Stromal cell of bone marrow (primary cell): Measurements from ENCODE around the gene GRM8.
A peak's percentile ranks its signal among the peaks of the same experiment; 100 is the strongest.
"Not testable (repeated sequence)": the region's sequence is repeated elsewhere in the genome, so short reads cannot be mapped to it uniquely, and the experiment has no call there.

ENCODE experiments used
- DNase-seq: peaks from one replicate; pipeline ENCODE4 v3.0.0-alpha.2; 2012; ENCODE audit warnings: low read depth

Gene GRM8

DNA sequence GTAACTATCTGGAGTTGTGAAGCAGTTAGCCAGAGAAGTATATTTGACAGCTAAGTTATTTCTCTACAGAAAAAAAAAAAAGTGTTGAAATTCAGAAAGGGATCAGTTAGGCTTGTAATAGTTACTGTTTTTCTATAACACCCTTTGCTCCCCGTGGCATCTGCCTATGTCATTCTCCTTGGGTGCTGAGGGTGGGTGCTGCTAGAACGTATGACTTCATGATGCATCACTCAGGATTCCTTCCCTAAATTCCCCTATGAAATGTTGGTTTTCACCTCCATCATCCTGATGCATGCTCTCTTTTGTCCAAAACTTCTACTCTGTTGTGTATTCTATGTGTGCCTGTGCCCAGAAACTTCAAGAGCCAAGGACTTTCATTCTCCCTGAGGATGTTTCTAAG lies 536.4 kb downstream of the GRM8 start:
- no peak for DNase-seq

DNA sequence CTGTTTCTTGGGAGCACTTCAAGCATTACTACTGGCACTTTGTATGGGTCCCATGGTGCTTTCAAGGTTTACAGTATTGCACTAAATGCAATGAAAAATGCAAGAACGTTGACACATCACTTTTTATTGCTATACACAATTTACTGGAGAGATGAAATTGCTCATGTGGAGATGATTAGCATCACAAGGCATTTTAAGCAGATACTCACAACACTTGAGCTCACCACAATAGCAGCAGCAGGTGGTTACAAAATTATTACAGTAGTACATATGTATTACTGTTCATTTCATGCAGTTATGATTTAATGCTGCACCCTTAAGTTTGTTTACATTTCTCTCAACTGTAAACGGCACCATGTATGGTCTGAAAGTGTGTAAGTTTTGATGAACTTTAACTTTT lies 537.7 kb downstream of the GRM8 start:
- no peak for DNase-seq

DNA sequence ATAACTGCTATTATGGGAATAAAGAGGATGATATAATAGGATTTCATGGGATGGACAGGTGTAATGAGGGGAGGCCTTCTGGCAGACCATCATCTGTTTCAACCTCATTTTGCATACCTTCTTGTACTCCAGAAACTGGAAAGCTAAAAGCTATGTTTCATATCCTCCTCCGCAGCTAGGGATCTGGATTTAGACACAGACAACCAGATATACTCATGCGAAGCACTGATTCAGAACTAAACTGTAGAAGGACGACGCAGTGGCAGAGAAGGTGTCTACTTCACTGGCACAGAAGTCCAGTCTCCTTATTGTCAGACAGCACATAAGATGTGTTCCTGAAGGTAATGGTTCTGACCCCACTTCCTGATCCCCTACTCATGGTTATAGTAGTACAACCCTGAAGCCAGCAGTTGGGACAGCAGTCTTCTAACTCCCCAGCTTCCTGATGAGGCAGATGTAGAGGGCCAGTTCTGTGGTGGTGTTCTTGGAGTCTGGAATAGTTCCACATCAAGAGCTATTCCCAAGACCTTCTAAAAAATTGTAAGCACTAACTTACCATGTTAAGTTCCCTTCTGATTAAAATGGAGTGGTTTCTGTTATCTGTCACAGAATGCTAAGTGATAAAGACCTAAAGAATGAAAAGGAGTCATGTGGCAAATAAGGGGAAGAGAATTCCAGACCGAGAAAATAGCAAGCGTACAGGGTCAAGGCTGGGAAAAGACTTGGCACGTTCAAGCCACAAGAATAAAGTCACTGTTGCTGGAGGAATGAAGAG lies 550.3 kb downstream of the GRM8 start:
- DNase-seq, result no peak

DNA sequence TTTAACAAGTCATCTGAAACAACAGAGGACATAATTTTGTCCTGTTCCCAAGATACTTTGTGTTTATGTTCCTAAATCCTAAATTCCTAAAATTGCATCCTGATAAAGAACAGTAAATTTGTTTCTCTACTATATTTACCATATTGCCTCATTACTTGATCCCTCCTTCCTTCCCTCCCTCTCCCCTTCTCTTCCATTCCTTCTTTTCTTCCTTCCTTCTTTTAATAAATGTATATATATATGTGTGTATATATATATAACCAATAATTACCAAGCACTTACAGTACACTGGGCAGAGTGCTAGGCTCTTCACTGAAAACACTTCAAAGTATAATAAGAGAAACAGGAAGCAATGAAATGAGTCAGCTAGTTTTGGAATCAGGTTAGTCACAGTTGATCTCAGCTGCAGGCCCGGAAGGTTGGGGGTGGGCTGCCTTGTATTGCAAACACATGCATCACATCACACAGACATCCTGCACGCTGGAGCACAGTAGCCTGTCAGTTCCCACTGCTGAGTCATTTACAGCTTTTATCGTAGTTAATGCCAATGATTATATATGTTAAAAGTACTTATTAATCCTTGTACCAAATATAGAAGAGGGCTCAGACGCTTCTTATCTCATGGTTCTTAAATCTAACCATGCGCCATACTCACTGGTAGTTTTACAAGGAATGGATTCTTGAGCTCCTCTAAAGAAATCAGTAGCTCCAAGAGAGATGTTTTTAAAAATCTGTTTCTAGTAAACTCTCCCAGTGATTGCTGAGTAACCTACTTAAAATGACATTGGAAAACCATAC lies 551.7 kb downstream of the GRM8 start:
- DNase-seq, result peak; percentile 79

DNA sequence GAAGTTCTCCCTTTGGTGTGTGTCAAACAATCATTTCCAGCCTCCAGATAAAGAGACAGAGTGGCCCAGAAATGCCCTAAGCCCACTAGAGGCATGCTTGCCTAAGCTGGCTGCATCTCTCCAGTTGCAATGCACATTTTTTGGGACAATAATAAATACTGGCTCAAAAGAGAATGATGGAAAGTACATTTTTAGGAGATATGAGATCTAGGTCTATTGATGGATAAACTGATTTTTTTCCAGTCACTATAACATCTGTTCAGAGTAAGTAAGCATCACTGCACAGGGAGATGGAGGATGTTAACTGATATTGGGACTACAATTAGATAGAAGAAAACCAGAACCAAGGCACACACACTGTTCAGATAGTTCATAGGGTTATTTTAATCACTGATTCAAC lies 553.0 kb downstream of the GRM8 start:
- no peak for DNase-seq

DNA sequence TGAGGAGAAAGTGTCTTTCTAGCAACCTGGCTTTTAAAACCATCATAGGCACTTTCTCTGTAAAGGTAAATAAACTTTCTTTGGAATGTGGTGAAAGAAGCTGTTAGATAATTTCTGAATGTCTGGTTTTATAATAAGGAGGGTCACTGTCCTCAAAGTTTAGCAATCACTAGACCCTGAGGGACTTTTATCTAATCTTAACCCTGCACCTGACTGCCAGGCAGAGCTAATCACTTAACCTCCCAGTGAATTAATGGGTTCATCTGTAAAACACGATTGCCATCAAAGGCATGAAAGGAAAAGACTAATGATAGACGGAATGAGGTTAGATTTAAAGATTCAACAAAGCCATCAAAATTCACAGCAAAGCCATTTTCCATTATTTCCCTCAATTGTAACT lies 553.8 kb downstream of the GRM8 start:
- no peak for DNase-seq

DNA sequence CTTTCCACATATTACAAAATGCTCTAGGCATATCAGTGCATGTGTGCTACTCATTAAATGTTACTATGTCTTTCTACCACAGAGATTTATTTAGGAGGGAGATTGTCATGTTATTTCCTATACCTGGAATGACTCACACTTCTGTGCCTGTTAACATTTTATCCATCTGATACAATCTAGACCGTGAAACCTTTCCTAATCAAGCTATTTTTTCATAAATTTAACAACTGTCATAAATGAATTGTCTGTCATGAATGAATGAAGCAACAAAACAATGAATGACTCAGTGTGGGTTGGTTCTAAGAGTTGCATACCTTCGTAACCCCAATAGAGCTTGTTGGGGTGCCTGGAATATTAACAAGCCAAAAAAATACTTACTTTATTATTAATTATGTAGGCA lies 554.3 kb downstream of the GRM8 start:
- no peak for DNase-seq

DNA sequence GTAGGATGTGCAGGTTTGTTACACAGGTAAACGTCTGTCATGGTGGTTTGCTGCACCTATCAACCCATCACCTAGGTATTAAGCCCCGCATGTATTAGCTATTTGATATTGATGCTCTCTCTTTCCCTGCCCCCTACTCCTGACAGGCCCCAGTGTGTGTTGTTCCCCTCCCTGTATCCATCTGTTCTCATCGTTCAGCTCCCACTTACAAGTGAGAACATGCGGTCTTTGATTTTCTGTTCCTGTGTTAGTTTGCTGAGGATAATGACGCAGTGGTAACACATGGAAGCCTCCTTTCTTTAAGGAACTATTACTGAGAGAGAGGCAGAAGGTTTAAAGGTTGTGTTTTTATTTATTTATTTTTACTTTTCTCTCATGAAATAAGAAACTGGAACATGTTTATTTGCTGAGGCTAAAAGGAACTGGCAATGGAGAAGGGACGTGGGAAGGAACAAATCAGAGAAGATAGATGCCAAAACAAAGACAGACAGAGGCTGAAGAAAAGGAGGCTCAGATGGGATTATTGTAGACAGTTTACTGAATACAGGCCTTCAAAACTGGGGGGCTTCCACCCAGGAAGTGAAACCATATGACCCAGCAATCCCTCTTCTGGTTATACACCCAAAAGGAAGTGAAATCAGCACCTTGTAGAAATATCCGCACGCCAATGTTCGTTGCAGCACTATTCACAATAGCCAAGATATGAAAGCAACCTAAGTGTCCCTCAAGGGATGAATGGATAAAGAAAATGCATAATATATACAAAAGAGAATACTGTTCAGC lies 556.3 kb downstream of the GRM8 start:
- no peak for DNase-seq

DNA sequence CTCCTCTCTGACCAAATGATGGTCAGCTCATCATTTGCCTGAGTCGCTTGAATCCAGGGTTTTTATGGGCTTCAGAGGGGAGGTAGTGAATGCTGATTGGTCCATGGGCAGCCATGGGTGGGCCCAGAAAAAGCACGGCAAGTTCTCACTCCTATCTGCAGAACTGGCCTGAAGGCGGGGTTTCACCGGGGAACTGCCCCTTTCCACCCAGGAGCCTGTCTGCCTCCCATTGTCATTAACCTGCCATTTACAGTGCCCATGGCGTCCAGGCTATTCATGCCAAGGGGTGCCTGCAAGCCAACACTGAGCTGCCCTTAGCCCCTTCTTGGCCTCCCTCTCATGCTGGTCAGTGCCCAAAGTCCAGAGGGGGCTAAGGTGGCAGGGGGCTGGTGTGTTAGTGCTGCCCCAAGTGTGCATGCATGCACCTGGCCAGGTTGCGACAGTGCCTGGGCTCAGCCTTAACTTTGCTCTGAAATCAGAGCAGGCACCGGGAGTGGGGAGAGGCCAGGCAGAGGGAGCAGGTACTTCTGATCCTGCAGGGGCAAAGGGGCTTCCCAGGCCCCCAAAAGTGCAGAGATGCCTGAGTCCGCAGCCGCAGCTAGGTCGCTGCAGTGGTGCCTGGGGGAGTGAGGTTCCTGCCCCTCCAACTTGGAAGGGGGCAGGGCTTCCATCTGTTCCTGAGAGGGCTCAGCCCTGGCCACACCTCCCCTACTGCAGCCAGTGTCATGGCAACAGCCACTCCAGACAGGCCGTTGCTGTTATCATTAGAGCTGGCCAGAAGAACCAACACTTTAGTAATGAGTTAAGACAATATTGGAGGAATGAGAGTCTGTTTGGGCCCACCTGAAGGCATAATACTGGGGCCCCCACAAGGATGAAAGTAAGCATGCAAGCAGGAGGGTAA lies 561.6 kb downstream of the GRM8 start:
- DNase-seq, result no peak

DNA sequence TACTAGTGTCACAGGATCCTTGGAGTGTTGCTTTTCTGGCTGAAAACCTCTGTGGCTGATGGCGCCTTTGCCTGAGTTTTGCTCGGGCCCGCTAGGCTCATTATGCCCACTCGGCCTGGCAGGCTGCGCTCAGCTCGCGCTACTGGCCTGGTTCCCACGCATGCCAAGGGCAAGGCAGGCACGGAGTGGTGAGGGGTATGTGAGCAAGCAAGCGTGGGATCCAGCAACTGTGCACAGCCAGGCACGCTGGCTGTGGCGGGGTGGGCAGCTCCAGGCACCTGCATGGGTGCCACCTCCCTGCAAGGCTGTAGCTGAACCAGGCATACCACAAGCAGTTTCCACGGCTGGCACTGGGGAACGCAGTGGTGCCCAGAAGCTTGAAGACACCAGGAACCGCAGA lies 562.6 kb downstream of the GRM8 start:
- no peak for DNase-seq

DNA sequence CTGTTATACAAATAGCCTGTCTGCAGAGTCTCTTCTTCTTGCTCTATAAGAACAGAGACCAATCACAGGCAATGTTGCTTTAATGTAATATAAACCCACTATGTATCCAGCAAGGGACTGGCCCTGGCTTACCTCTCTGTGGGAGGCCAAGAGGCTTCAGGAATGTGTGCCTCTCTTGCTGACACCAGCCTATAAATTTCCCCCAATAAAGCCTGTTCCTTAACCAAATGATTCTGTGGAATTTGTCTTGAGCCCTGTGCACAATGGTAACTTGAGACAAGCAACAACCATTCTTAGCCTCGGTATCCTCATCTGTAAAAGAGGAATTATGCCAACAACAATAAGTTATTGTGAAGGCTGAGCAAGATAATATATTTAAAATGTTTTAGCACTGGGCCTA lies 563.7 kb downstream of the GRM8 start:
- no peak for DNase-seq

DNA sequence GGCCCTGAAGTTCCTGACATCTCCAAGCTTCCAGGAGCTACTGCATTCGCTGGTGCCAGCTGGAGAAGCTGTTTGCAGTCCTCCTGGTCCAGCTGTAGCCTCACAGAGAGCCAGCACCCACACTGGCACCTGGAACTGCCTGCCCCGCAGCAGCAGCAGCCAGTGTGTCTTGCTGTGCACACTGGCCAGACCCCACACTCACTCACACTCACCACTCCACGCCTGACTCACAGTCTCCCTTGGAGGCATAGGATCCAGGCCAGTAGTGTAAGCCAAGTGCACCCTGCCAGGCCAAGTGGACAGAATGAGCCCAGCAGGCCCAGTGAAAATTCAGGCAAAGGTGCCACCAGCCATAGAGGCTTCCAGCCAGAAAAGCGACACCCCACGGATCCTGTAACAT lies 566.3 kb downstream of the GRM8 start:
- DNase-seq, result no peak

DNA sequence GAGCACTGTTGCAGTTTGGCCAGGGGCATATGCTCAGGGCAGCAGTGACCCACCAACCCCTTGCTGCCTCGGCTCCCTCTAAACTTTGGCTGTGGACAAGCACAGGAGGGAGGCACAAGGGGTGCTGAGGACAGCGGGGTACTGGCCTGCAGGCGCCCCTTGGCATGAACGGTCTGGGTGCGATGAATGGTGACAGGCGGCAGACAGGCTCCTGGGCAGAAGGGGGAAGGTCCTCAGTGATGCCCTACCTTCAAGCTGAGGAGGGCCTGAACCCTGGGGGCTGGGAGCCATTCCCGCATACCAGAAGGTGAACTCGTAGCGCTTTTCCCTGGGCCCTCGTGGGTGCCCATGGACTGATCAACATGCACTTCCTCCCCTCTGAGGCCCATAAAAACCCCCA lies 567.1 kb downstream of the GRM8 start:
- no peak for DNase-seq

DNA sequence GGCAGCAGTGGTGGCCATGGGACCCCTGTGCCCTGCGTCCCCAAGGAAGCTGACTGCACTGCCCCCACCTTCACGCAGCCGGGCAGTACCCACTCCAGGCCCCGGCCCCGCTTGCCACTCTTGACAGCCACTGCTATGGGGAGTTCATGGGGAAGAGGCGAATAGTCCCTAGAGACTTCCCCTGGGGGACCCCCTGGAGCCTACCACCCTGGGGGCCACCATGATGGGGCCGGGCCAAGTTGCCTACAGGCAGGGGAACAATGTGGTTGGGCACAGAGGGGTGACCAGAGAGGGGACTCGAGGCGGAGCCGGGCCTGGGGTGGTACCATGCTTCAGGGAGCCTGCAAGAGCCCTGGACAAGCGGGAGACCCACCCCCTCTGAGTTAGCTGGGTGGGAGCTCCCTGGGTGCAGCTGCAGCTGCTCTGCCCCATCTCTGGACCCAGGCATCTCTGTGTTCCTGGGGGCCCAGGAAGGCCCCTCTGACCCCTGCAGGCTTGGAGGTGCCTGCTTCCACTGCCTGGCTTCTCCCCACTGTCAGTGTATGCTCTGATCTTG lies 567.6 kb downstream of the GRM8 start:
- DNase-seq, result no peak

DNA sequence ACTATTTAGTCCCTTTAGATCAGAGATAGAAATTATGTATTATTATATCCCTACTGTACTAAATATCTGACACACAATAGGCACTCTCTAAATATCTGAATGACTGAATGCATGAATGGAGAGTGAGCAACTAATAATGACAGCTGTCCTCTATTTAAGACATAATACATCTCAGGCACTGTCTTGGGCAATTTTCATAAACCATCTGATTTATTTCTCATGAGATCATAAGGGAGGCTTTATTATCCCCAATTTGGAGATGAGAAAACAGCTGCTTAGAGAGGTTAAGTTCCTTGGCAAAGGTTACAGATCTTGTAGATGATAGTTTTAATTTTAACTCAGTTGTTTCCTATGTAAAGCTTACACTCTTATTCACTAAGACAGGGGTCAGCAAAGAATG lies 570.6 kb downstream of the GRM8 start:
- DNase-seq, result no peak

DNA sequence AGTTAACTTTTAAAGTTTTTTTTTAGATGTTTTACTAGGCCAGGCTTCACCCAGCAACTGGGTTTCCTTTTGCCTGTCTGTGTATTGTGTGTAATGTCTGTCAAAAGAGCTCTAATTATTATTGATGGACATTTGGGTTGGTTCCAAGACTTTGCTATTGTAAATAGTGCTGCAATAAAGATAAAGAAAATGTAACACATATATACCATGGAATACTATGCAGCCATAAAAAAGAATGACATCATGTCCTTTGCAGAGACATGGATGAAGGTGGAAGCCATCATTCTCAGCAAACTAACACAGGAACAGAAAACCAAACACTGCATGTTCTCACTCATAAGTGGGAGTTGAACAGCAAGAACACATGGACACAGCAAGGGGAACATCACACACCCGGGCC lies 584.0 kb downstream of the GRM8 start:
- DNase-seq, result not testable (repeated sequence)

DNA sequence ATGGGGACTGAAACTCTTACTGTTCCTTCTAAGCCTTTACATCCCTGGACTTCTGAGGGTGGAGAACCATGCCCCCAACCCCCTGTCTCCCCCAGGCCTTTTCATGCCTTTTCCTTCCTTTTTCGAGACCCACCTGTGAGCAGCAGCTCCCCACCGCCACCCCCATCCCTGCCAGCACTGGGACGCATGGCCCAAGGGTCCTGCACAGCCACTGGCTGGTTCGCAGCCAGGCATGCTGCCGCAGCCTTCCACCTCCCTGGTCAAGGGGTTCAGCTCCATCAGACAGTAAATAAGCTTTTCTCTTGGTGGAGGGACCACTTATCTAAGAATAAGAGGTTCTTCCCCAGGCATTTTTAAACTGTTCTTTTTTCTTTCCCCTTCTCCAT lies 584.4 kb downstream of the GRM8 start:
- DNase-seq, result no peak

DNA sequence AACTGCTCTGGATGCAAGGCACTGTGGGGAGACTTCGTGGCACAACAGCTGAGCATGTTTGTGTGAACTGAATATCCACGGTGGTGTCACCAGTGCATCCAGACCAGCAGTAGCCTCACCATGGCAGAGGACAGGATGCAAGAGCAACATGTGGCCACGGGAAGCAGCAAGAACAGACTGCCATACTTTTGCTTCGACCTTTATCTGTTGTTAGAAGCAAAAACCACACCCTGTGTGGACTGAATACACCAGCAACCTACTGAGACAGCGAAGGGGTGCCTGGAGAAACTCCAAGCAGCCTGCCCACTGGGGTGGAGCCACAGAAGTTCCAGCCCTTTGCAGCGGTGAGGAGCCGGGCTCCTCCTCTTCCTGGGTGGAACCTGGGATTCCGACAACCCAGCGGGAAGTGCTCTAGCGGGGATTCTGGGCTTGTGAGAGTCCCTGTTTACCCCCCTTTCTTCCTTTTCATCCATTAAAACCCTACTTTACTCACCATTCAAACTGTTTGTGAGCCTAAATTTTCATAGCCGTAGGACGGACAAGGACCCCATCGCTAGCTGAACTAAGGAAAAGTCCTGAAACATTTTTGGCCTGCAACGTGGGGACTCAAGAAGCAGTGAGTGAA lies 584.9 kb downstream of the GRM8 start:
- DNase-seq, result no peak

DNA sequence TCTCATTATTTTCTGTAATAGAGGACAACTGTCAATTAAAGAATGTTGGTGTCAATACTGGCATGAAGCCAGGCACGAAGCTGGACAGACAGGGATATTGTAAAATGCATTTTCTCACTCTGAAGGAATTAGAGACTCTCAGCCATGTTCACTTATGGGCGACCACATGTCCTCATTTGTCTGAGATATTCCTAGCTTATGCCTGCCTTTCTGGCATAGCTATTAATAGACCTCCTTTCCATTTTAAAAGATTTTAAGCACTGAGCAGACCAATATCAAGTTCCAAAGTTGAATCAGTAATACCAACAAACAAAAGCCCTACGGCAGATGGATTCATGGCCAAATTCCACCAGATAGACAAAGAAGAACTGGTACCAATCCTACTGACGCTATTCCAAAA lies 589.9 kb downstream of the GRM8 start:
- no peak for DNase-seq

DNA sequence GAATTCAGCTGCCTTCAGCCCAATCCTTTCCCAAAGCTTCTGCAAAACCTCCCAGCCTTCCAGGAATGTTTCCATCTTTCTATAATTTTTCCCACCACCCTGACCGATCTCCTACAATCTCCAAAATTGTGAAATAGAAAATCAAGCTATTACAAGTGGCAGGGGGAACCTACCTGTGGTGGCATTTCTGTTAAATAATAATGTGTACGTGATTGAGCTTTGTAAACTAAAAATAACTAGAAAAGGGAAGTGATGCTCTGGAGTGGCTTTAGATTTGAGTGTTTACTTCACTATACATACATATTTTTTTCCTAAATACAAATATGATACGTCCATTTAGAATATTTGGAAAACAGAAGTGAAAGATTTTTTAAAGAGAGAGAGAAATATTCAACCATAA lies 593.6 kb downstream of the GRM8 start:
- DNase-seq, result no peak

DNA sequence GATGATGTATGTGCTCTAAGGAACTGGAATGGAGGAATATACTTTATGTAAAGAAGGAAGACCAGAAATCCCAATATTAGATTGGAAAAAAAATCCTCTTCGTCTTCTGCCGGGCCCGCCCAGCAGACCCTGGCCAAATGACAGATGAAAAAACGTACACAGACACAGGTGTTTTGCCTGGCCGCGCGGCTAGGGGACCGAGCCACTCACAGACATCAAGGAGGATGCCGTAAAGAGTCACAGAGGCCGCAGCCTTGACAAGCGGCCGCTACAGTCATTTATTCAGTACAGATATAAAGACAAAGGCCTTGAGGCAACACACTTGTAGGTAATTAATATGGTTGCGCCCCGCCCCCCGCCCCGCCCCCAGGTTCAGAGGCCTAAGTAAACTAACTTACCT lies 594.1 kb downstream of the GRM8 start:
- no peak for DNase-seq
